ENCODE results near the gene ZFP91.

The ZFP91 gene

DNA sequence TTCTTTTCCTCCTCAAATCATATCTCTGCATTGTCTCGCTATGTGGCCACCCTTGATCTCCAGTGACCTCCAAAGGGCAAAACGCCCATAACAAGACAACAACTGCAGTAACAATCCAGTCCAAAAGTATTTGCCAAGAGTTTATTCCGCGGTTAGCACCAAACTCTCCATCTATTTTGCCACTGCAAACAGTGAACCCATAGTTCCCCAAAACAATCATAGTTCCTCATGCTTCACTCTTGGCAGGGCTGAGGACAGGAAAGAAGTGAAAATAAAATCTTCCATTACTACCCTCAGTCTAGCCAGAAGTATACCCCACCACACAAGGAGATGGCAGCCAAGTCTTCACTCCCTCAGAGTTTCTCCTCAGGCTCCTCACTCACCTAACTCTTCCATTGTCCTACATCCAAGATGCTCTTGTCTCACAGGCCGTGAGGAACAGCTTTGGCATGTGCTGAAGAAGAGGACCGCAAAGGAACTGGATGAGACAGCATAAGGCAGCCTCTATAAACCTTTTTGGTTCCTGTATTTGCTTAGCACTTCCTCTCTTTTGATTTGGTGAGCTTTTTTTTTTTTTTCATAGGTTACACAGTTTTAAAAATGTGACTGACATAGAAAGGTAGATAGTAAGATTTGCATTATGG lies 3.4 kb upstream of the ZFP91 start, which contains the start of gene LPXN:
Gene LPXN, minus strand, starts transcription at position 480 of the 644 bp plus-strand sequence. Its CDS starts 84 bp downstream, at position 396.
- Mint-ChIP-seq H3K9me3 (no peaks in the 10 kb centered on the region), H3K4me1 (peaks cover 24% of the 10 kb centered on the region), H3K27me3 (no peaks in the 10 kb centered on the region), H3K4me3 (peak within 1 kb of the TSS; percentile 89), H3K27ac (peak within 1 kb of the TSS; percentile 100), H3K36me3 (peaks cover 3% of the 10 kb centered on the region)
- DNase-seq (ENCODE audit: low spot score in 2 of 2) (peak; percentile 68 to 74), ATAC-seq (ENCODE audit: low read depth) (peak; percentile 7)

DNA sequence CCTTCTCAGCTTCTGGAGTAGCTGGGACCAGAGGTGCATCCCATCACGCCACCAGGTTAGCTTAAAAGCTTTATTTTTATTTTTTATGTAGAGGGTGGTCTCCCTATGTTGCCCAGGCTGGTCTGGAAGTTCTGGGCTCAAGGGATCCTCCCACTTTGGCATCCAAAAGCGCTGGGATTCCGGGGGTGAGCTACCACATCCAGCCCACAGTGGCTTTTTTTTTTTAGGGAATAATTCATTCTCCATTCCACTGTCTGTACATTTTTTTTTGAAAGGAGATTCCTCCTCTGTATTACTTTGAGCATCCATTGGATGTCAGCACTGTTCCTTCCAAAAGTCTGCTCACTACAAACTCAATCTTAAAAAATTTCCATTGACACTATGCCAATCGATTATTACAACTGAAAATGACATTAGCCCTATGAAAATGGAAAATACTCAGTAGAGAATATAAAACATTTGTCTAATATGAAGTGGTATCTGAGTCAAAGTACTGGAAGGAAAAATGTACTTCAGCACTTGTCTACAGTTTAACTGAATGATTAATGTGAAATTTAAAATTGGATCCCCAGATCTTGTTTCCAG lies 1.9 kb upstream of the ZFP91 start:
- Mint-ChIP-seq H3K27ac (peak overlapping the region; percentile 100), H3K4me1 (peaks cover 30% of the 10 kb centered on the region), H3K36me3 (no peaks in the 10 kb centered on the region), H3K27me3 (no peaks in the 10 kb centered on the region), H3K4me3 (peak overlapping the region; percentile 96), H3K9me3 (no peaks in the 10 kb centered on the region)
- DNase-seq (ENCODE audit: low spot score in 2 of 2) (no peak), ATAC-seq (ENCODE audit: low read depth) (no peak)

DNA sequence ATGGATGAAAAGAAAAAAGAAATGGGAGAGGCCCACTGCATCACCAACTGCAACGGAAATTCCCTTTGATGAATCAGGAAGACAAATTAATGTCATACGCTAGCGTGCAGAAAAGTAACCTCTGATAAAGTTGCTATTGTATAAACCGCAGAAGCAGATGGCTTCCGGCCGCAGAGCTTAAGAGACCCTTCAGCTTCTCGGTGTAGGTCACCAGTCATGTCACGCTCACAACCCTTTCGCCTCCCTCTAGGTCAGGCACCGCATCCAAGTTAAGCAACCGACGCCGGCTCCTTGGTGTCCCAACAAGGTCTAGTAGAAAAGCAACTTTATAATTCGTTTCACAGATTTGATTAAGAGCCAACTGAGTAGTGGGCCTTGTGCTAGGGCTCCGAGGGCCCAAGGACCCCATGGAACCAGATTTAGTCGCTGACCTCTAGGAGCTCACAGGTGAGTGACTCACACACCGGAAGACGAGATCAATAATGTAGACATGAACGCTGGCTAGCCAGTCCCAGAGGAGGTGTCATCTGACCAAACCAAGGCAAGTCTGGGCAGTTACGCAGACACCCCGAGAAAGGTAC lies 1.2 kb upstream of the ZFP91 start:
- H3K9me3 Mint-ChIP-seq, result no peaks in the 10 kb centered on the region
- H3K27me3 Mint-ChIP-seq, result no peaks in the 10 kb centered on the region
- peaks cover 1% of the 10 kb centered on the region for H3K36me3 Mint-ChIP-seq
- H3K4me3 Mint-ChIP-seq, result peak overlapping the region; percentile 96
- H3K27ac Mint-ChIP-seq, result peak overlapping the region; percentile 100
- ATAC-seq (ENCODE audit: low read depth) (peak; percentile 39), DNase-seq (ENCODE audit: low spot score in 2 of 2) (peak; percentile 77 to 84)
- peaks cover 36% of the 10 kb centered on the region for H3K4me1 Mint-ChIP-seq

DNA sequence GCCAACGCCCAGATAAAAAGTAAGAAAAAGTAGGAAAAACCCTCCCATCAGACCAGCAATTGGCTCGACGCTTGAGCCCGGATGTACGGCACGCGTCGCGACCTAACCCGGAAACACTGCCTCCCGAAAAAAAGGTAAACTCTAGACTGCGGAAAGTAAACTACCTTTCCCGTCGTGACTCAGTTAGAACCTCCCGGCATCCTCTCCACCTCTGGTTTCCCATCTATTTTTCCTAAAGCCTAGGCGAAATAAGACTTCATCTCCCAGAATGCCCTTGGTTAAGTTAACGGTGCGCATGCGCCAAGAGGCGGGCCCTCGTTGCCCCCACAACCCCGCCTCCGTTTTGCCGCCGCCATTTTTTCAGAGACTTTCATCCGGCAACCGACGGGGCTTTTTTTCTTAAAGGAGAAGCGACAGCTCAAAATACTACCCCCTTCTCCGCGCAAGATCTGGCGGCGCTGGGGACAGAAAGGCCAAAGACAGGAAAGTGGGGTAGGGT lies 678 bp upstream of the ZFP91 start:
- H3K27me3 Mint-ChIP-seq, result no peaks in the 10 kb centered on the region
- no peaks in the 10 kb centered on the region for H3K9me3 Mint-ChIP-seq
- H3K36me3 Mint-ChIP-seq, result peaks cover 1% of the 10 kb centered on the region
- H3K27ac Mint-ChIP-seq, result peak overlapping the region; percentile 100
- DNase-seq (ENCODE audit: low spot score in 2 of 2), result peak; percentile 89 to 92
- H3K4me1 Mint-ChIP-seq, result peaks cover 37% of the 10 kb centered on the region
- ATAC-seq (ENCODE audit: low read depth), result peak; percentile 9
- H3K4me3 Mint-ChIP-seq, result peak overlapping the region; percentile 96

DNA sequence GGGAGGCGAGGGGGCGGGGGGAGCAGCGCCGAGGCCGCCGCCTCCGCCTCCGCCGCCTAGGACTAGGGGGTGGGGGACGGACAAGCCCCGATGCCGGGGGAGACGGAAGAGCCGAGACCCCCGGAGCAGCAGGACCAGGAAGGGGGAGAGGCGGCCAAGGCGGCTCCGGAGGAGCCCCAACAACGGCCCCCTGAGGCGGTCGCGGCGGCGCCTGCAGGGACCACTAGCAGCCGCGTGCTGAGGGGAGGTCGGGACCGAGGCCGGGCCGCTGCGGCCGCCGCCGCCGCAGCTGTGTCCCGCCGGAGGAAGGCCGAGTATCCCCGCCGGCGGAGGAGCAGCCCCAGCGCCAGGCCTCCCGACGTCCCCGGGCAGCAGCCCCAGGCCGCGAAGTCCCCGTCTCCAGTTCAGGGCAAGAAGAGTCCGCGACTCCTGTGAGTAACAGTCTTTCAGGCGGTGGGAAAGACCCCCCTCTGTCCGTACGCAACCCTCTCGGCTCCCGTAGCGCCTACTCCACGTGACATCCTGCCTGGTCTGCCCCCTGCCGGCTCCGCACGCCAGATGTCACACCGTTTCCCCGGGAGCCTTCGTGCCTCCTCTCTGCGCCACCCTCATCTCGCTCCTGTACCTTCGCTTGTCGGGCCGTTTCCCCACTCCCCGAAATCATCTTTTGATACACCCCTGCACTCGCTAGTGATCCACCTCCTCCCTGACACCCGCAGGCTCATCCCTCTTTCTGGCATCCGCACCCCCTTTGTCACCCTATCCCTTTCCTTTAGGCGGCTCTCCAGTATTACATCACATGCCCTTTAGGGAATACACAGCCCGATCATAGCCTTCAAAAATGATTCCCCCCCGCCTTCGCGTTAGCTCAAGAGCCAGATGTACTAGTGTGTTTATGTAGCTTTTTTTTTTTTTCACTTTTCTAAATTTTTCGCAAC lies 598 bp downstream of the ZFP91 start:
- H3K4me1 Mint-ChIP-seq, result peaks cover 30% of the 10 kb centered on the region
- peaks cover 1% of the 10 kb centered on the region for H3K36me3 Mint-ChIP-seq

DNA sequence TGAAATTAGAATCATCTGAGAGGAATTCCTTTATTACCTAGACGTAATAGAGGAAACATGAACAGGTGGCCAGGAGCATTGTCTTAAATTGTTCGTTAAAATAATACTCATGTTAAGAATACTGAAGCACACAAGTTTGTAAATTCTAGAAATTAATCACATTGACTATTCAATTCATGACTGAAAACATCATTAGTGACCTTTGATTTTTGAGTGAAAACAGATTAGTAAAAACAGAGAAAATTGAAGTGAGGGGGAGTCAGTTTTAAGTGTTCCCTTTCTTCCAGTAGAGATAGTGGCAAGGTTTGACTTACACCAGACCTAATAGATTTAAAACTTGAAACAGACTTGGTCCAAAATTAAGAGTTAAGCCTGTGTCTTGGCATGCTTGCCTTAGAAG lies 1.4 kb downstream of the ZFP91 start:
- ATAC-seq (ENCODE audit: low read depth) (no peak), DNase-seq (ENCODE audit: low spot score in 2 of 2) (no peak)
- Mint-ChIP-seq H3K4me3 (peak overlapping the region; percentile 96), H3K4me1 (peaks cover 25% of the 10 kb centered on the region), H3K9me3 (no peaks in the 10 kb centered on the region), H3K36me3 (peaks cover 1% of the 10 kb centered on the region), H3K27ac (peak overlapping the region; percentile 100), H3K27me3 (no peaks in the 10 kb centered on the region)

More for the DNA sequence above, 598 bp downstream of the ZFP91 start:
- Mint-ChIP-seq H3K27ac (peak overlapping the region; percentile 100), H3K4me3 (peak overlapping the region; percentile 96), H3K27me3 (no peaks in the 10 kb centered on the region), H3K9me3 (no peaks in the 10 kb centered on the region)
- ATAC-seq (ENCODE audit: low read depth), result peak; percentile 37
- peak; percentile 89 to 91 for DNase-seq (ENCODE audit: low spot score in 2 of 2)

DNA sequence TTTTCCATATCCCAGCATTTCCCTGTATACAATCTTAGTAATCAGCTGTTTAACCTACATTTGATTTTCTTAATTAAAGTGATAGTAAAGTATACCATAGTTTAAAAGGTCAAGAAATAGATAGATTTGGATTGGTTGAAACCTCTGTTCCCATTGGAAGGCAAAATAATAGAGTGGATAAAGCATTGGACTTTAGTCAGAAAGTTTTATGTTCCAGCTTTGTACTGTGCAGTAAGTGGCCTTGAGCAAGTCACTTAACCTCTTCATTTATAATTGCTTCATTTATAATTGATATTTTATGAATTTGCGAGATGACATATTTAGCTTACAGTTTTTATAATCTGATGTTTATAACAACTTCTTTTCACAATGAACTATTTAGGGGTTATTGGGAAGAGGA lies 3.6 kb downstream of the ZFP91 start:
- H3K27me3 Mint-ChIP-seq, result no peaks in the 10 kb centered on the region
- ATAC-seq (ENCODE audit: low read depth) (no peak), DNase-seq (ENCODE audit: low spot score in 2 of 2) (no peak)
- no peak overlapping the region for H3K4me3 Mint-ChIP-seq
- peaks cover 4% of the 10 kb centered on the region for H3K36me3 Mint-ChIP-seq
- peaks cover 28% of the 10 kb centered on the region for H3K4me1 Mint-ChIP-seq
- H3K27ac Mint-ChIP-seq, result no peak overlapping the region
- H3K9me3 Mint-ChIP-seq, result no peaks in the 10 kb centered on the region

DNA sequence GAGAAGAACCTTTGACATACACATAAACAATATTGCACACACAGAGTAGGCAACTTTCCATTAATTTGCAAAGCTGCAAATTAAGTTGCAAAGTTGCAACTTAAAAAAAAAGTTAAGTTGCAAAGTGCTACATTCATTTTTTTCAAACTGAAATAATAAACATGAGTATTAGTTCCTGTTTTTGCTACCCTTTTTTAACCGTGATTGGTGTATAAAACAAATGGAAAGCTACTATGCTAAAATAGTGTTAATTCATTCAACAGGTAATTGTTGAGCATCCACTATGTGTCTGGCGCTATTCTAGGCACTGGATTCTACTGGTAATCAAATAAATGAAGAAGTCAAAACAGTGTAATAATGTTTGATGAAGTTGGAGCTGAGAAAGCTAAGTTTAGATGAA lies 8.1 kb downstream of the ZFP91 start:
- Mint-ChIP-seq H3K4me3 (peak overlapping the region; percentile 51), H3K4me1 (peaks cover 22% of the 10 kb centered on the region), H3K27ac (peak overlapping the region; percentile 40), H3K27me3 (no peaks in the 10 kb centered on the region), H3K36me3 (peaks cover 8% of the 10 kb centered on the region), H3K9me3 (no peaks in the 10 kb centered on the region)
- DNase-seq (ENCODE audit: low spot score in 2 of 2) (no peak), ATAC-seq (ENCODE audit: low read depth) (peak; percentile 51)

DNA sequence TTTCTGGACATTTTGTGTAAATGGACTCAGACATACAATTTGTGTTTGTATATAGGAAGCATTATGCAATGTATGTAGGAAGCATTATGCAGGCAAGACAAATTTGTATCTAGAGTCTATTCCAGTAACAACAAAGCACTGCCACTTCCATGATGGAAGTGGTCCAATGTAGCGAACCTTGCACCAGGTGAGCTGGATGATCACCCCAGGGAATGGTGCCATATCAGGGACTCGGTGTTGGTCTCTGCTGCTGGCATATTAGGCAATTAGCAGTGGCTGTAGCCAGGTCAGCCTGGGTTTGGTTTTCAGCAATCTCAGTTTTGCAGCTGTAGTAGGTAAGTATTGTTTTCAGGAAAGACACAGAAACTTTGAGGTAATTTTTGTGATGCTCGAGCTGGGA lies 12.8 kb downstream of the ZFP91 start:
- Mint-ChIP-seq H3K4me1 (peaks cover 31% of the 10 kb centered on the region), H3K27ac (no peak overlapping the region), H3K4me3 (no peak overlapping the region), H3K9me3 (no peaks in the 10 kb centered on the region), H3K36me3 (peaks cover 28% of the 10 kb centered on the region), H3K27me3 (no peaks in the 10 kb centered on the region)
- DNase-seq (ENCODE audit: low spot score in 2 of 2), result no peak
- ATAC-seq (ENCODE audit: low read depth), result no peak

DNA sequence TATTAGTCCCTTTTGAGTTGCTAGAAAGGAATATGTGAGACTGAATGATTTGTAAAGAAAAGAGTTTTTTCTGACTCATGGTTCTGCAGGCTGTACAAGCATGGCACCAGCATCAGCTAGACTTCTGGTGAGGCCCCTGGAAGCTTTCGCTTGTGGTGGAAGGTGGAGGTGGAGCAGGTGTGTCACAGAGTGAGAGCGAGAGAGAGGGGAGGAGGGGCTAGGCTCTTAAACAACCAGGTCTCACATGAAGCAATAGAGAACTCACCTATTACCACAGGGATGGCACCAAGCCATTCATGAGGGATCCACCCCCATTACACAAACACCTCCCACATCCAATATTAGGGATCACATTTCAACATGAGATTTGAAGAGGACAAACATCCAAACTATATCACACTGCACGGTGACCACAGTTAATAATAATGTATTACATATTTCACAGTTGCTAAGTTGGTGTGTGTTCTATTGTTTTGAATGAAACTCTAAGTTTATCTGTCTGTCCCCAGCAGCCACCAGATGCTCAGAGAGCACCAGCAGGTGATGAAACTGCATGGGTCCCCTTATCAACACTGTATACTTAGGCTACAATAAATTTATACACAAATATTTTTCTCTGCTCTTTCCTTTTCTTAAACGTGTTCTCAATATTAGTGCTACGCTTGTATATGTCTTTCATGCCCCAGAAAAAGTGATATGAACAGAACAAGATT lies 14.1 kb downstream of the ZFP91 start:
- Mint-ChIP-seq H3K9me3 (no peaks in the 10 kb centered on the region), H3K27ac (no peak overlapping the region), H3K36me3 (peaks cover 27% of the 10 kb centered on the region), H3K27me3 (no peaks in the 10 kb centered on the region), H3K4me1 (peaks cover 32% of the 10 kb centered on the region), H3K4me3 (no peak overlapping the region)
- DNase-seq (ENCODE audit: low spot score in 2 of 2), result no peak
- no peak for ATAC-seq (ENCODE audit: low read depth)

DNA sequence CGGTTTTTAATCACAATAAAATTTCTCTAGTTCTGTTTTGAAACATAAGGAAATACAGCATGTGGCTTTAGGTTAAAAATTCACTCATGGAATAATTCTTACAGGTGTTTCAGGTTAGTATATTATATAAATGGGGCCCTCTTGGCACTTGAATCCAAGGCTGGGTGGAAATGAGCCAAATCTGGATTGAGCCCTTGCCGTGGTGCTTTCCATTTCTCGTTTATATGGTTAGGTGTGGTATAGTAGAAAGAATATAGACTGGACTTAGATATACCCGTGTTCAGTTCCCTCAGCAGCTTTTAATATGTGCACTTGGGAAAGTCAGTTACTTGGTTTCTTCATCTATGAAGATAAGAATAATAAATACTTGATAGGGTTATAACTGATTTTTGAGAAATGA lies 16.0 kb downstream of the ZFP91 start:
- Mint-ChIP-seq H3K4me3 (no peak overlapping the region), H3K9me3 (no peaks in the 10 kb centered on the region), H3K27me3 (no peaks in the 10 kb centered on the region), H3K4me1 (peaks cover 38% of the 10 kb centered on the region), H3K27ac (no peak overlapping the region), H3K36me3 (peaks cover 30% of the 10 kb centered on the region)
- ATAC-seq (ENCODE audit: low read depth) (no peak), DNase-seq (ENCODE audit: low spot score in 2 of 2) (no peak)

DNA sequence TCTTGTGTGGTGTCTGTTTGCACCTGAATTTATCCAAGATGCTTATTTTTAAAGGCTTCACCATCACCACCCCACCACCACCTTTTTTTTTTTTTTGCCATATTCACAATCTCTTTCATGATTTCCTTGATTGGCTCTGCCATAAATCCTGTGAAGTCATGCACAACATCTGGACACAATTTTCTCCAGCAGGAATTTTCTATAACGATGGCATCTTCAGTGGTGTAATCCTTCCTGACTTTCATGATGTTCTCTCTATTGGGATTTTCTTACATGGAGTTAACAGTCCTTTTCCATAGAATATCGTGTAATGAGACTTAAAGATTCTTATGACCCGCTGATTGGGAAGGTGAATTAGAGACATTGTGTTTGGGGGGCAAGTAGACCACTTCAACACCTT lies 17.8 kb downstream of the ZFP91 start:
- peaks cover 44% of the 10 kb centered on the region for H3K4me1 Mint-ChIP-seq

DNA sequence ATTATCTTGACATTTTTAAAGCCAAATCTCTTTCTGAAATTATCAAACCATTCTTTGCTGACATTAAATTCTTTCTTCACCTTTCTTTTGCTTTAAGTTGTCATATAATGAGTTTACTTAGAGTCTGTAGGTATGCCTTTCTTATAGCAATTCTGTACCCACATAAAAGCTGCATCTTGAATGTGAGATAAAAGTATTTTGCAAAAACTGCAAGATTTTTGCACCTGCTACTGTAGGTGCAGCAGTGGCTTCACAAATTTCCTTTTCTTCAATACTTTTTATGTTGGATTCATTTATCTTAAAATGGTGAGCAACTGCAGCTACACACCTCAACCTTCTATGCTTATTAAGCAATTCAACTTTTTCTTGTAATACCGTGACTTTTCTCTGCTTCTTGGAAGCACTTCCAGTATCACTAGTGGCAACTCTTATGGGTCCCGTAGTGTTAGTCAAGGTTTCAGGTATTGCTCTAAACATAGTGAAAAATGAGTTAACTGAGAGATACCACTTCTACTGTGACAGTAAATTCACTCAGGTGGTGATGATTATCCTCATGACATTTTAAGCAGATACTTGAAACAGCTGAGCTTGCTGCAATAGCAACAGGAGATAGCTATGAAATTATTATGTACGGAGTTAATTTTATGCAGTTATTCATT lies 18.8 kb downstream of the ZFP91 start:
- no peak overlapping the region for H3K27ac Mint-ChIP-seq
- no peak for ATAC-seq (ENCODE audit: low read depth)

More for the DNA sequence above, 17.8 kb downstream of the ZFP91 start:
- H3K9me3 Mint-ChIP-seq, result no peaks in the 10 kb centered on the region
- peaks cover 29% of the 10 kb centered on the region for H3K36me3 Mint-ChIP-seq
- ATAC-seq (ENCODE audit: low read depth) (no peak), DNase-seq (ENCODE audit: low spot score in 2 of 2) (no peak)
- no peak overlapping the region for H3K27ac Mint-ChIP-seq
- no peaks in the 10 kb centered on the region for H3K27me3 Mint-ChIP-seq
- no peak overlapping the region for H3K4me3 Mint-ChIP-seq

More for the DNA sequence above, 18.8 kb downstream of the ZFP91 start:
- Mint-ChIP-seq H3K9me3 (no peaks in the 10 kb centered on the region), H3K4me1 (peaks cover 41% of the 10 kb centered on the region), H3K36me3 (peaks cover 30% of the 10 kb centered on the region), H3K4me3 (no peak overlapping the region), H3K27me3 (no peaks in the 10 kb centered on the region)
- DNase-seq (ENCODE audit: low spot score in 2 of 2), result no peak

Measured in memory B cell (primary cell).